ENCODE measurements around the gene MGAT4C.
"Not testable (repeated sequence)": the region's sequence is repeated elsewhere in the genome, so short reads cannot be mapped to it uniquely, and the experiment has no call there.

MGAT4C gene

DNA sequence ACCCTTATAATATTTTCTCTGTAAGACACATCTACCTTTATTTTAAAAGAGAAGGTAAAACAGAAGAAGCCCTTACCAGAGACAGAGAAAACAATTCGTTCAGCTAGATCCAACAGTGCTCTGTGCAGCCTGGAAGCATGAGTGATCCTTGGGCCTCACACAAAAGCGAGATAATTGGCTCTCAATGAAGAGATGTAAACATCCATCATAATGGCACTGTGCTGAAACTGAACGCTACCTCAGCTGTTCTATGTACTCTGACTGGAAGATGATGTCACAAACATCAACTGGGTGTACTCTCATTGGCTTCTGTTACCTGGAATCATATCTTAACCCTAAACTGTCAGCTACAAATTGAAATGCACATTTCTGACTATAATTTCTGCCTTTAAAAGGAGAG, at the start of gene MGAT4C:
TSS of gene MGAT4C (minus strand) at position 229 of the 400 bp plus-strand sequence.
- DNase-seq: peak; percentile 97

DNA sequence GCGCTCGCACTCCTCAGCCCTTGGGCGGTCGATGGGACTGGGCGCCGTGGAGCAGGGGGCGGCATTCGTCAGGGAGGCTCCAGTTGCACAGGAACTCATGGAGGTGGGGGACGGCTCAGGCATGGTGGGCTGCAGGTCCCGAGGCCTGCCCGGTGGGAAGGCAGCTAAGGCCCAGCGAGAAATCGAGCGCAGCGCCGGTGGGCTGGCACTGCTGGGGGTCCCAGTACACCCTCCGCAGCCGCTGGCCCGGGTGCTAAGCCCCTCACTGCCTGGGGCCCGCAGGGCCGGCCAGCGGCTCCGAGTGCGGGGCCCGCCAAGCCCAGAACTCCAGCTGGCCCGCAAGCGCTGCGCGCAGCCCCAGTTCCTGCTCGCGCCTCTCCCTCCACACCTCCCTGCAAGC, 40.2 kb upstream of the MGAT4C start:
- not testable (repeated sequence) for DNase-seq

DNA sequence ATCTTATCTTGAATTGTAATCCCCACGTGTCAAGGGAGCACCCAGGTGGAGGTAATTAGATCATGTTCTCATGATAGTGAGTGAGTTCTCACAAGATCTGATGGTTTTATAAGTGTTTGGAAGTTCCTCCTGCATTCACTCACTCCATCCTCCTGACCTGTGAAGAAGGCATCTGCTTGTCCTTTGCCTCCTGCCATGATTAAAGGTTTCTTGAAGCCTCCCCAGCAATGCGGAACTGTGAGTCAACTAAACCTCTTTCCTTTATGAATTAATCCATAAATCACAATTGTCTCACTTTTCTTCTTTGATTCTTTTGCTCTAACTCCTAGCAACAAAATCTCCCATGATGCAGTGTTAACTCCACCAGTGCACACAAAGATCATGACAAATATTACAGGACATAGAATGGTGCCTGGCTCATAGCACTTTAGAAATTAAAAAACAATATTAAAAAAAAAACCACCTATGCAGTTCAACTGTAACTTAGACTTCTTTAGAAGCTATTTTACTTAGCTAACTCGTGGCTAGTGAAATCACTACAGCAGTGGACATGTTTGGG, 37.6 kb upstream of the MGAT4C start:
- DNase-seq: no peak

- DNase-seq: no peak
Measured at GRCh38 chr12:86292480-86292879, 36.3 kb upstream of the MGAT4C start.

DNA sequence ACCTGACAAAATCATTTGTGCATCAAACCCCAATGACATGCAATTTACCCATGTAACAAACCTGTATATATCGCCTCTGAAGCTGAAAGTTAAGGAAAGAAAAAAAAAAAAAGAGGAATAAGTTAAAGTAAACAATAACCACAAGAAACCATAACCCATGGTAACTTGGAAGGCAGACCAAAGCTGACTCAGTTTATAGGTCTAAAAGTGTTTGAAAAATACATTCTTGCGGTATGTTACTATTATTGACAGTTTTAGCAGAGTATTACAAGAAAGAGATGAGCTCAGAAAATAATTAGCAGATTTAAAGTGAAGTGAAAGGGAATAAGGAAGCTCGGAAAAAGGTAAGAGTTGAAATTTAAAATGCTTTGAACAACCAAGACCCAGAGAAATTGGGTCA, 34.4 kb upstream of the MGAT4C start:
- DNase-seq: no peak

- DNase-seq: no peak
Measured at GRCh38 chr12:86286119-86286518, 29.9 kb upstream of the MGAT4C start.

- DNase-seq: no peak
Measured at GRCh38 chr12:86283620-86284019, 27.4 kb upstream of the MGAT4C start.

GRCh38 chr12:86275356-86275755, 19.2 kb upstream of the MGAT4C start:
- DNase-seq: no peak

DNA sequence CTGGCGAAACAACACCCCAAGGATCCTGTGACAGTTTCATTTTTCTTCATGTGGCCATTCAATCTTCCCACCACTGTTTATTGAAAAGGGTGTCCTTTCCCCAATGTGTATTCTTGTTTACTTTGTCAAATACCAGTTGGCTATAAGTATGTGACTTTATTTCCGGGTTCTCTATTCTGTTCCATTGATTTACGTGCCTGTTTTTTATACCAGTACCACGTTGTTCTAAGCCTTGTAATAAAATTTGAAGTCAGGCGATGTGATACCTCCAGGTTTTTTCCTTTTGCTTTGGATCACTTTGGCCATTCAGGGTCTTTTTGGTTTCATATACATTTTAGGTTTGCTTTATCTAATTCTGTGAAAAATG, 9.1 kb upstream of the MGAT4C start:
- DNase-seq: no peak

DNA sequence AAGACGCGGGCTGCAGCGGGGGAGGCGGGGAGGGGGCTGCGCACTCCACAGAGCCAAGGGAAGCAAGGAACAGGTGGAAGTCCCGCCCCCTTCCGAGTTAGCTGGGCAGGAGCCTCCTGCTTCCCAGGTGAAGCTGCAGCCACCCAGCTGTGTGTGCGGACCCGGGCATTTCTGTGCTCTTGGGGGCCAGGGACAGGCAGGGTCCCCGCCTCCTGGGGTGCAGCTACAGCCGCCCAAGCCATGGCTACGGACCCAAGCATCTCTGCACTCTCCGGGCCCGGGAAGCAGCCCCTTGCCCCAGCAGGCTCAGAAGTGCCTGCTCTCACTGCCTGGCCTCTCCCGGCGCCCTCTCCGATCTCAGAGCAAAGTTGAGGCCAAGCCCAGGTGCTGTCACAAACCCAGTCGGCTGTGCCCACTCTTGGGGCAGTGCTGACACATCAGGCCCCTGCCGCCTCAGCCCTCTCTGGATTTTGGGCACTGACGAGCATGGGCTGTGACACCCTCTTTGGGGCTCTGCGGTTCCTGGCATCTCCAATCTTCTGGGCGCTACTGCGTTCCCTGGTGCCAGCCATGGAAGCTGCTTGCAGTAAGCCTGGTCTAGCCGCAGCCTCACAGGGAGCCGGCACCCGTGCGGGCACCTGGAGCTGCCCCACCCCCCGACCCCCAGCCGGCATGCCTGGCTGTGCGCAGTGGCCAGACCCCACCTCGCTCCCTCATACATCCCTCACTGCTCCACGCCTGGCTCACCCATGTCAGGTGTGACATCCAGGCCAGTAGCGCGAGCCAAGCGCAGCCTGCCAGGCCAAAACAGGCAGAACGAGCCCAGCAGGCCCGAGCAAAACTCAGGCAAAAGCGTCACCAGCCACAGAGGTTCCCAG, 8.5 kb upstream of the MGAT4C start:
- peak; percentile 85 for DNase-seq

GRCh38 chr12:86261578-86261977, 5.4 kb upstream of the MGAT4C start:
- no peak for DNase-seq

DNA sequence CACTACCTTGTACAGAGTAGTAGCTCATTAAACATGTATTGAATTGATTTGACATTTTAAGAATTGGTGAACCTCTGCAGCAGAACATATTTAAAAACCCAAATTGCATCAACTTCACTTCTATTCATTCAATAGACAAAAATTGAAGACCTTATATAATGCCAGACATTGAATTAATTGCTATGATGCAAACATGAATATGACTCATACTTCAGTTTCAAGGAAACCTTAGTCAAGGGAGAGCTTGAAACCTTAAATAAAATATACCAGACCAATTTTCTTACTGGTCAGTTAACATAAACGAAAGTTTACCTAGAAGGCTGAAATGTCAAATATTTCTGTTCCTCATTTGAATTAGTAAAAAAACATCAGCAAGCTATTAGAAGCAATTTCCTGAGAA, 5.0 kb upstream of the MGAT4C start:
- no peak for DNase-seq

GRCh38 chr12:86260183-86260582, 4.0 kb upstream of the MGAT4C start:
- DNase-seq: no peak

DNA sequence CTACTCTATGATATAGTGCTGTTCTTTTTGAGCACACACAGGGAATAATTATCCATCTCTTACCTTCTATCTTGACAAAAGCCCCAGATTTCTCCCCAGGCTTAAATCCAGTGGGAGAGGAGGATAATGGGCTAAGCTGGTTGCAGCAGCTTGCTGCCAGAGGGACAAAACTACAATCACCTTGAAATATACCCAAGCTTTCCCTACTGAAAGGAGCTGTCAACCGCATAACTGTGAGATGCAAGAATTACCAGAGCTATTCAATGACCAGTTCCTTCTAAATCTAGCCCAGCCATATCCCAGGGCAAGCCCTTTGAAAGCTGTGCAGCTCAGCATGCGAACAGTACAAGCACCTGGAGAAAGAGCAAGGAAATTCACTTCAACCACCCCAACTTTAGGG, 943 bp upstream of the MGAT4C start:
- DNase-seq: no peak

- peak; percentile 25 for DNase-seq
Measured at GRCh38 chr12:86254399-86255107, 1.6 kb downstream of the MGAT4C start.

- DNase-seq: no peak
Measured at GRCh38 chr12:86249851-86250250, 6.3 kb downstream of the MGAT4C start.

- no peak for DNase-seq
Measured at GRCh38 chr12:86249276-86249675, 6.9 kb downstream of the MGAT4C start.

- no peak for DNase-seq
Measured at GRCh38 chr12:86247871-86248270, 8.3 kb downstream of the MGAT4C start.

- no peak for DNase-seq
Measured at GRCh38 chr12:86241600-86241999, 14.6 kb downstream of the MGAT4C start.

DNA sequence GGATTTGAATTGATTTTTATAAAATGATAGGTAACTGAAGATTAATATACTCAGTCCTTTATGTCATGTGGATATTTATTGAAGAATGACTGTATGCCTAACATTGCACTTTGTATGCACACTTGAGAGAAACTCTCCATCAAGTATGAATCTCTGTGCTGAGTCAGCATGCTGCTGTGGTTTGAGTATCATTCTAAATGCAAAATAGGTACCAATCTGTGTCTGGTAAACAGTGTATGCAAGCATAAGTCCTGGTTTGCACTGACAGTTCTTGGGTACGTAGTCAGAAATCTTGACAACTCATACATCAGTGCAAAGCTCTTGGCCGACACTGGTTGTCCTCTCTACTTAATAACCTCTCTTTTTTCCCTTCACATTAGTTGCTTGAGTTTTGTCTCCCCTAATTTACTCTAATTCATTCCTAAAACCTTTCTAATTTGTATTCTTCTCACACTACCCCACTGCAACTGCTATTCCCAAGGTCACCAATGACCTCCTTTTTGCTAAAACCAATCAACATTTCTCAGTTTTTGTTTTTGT, 21.8 kb downstream of the MGAT4C start:
- DNase-seq: no peak

DNA sequence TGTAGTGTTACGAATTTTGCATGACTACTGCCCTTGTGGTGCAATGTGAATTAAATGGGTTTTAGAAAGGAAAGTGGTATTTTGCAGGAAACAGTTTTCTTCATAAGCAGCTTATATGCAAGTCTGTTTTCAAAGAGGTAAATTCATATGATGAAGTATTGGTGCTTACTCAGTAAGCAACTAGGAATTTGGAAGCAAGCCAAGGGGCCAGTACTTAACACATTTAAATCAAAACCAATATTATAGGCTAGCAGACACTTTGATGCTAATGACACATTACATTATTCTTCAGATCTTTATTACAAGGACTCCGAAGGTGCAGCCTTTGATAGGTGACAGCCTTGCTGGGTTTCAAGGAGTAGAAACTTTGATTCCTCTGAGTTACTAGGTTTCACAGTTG, 23.1 kb downstream of the MGAT4C start:
- peak; percentile 28 for DNase-seq

- DNase-seq: no peak
Measured at GRCh38 chr12:86230516-86231146, 25.6 kb downstream of the MGAT4C start.

DNA sequence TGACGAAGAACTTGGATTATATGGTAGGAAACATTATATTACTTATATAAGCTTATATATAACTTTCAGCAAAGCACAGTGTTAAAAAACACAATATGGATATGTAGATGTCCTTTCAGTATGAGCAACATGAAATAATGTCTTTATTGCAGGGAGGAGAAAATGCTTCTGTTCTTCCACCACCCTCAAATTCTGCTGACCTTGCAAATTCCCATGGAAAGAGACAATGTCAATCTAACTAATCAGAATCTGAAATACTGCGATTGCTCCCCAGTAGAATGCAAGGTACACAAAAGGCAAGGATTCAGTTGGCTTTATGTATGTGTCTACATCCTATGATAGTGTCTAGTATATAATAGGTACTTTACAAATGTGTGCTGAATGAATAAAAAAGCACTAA, 26.4 kb downstream of the MGAT4C start:
- DNase-seq: no peak
